B cell (primary cell): ENCODE data around the gene SLC5A5. TPM values are rescaled to one million over a fixed set of nuclear protein-coding genes. Genes with fewer than 3 reads are reported as not detected.

ENCODE experiments used
- ATAC-seq: fragments of 200-7000 bp; cut with Tn5 transposase; one replicate; pipeline ENCODE4 v1.10.0; 2021; ENCODE audit warnings: low read depth, mild to moderate bottlenecking, moderate number of reproducible peaks, moderate library complexity
- CTCF ChIA-PET: fragments of 350-600 bp; sonication (Branson Sonifier 250); formaldehyde crosslinking; loops from one replicate; lab custom pipeline; 2021; ENCODE audit warnings: antibody characterized with exemption, inconsistent platforms; lab: Charles Lee
- POLR2A ChIA-PET: fragments of 350-600 bp; sonication (Branson Sonifier 250); formaldehyde crosslinking; loops from one replicate; lab custom pipeline; 2021; ENCODE audit warnings: antibody characterized with exemption; lab: Charles Lee
- DNase-seq: peaks from one replicate; pipeline ENCODE4 v3.0.0; 2013
- H2AFZ ChIP-seq: 2 replicates; pipeline ENCODE4 v1.6.1; 2012; ENCODE audit warnings: mild to moderate bottlenecking, low read depth, low read length; ENCODE audit not compliant: insufficient read depth, poor library complexity, severe bottlenecking
- H3K27ac ChIP-seq, 2 donors: 1 replicate in 1 of 2; 2 replicates in 1 of 2; pipeline ENCODE4 v1.5.1; 2012 to 2013; ENCODE audit warnings: low read length in 2 of 2, mild to moderate bottlenecking in 2 of 2, moderate library complexity in 1 of 2
- H3K27me3 ChIP-seq, 4 experiments: fragments of 200-600 bp in 1 of 4; sonication (generic) in 1 of 4; replicated peaks in 1 of 4; 1 replicate in 2 of 4; 2 replicates in 2 of 4; pipeline versions ENCODE4 v1.6.1 to v1.7.0; 2013 to 2016; ENCODE audit warnings: low read length in 3 of 4, mild to moderate bottlenecking in 2 of 4, mixed read lengths in 1 of 4, moderate library complexity in 1 of 4; ENCODE audit not compliant: insufficient read depth in 4 of 4, control insufficient read depth in 3 of 4; ENCODE audit errors: control extremely low read depth in 1 of 4
- H3K36me3 ChIP-seq, 2 experiments: replicated peaks in 1 of 2; 1 replicate in 1 of 2; 2 replicates in 1 of 2; pipeline versions ENCODE4 v1.6.1 to v1.7.1; 2013; ENCODE audit warnings: low read length in 1 of 2; ENCODE audit not compliant: insufficient read depth in 2 of 2, control insufficient read depth in 1 of 2; ENCODE audit errors: control extremely low read depth in 1 of 2, extremely low read depth in 1 of 2
- H3K4me1 ChIP-seq, 2 donors: fragments of 200-600 bp in 1 of 2; sonication (generic) in 1 of 2; 1 replicate in 1 of 2; 2 replicates in 1 of 2; pipeline versions ENCODE4 v1.5.1 to v1.6.1; 2013 to 2017; ENCODE audit warnings: low read length in 2 of 2; ENCODE audit not compliant: control insufficient read depth in 2 of 2, insufficient read depth in 2 of 2
- H3K4me2 ChIP-seq: replicated peaks from 2 replicates; pipeline ENCODE3; 2012; ENCODE audit warnings: mild to moderate bottlenecking, low read depth, low read length; ENCODE audit not compliant: poor library complexity, severe bottlenecking
- H3K4me3 ChIP-seq, 5 experiments: fragments of 200-600 bp in 1 of 5; sonication (generic) in 1 of 5; 1 replicate in 3 of 5; 2 replicates in 2 of 5; pipeline versions ENCODE4 v1.5.1 to v1.7.0; 2011 to 2016; ENCODE audit warnings: low read length in 4 of 5, mild to moderate bottlenecking in 4 of 5, low read depth in 2 of 5, control low read depth in 1 of 5, moderate library complexity in 1 of 5; ENCODE audit not compliant: insufficient read depth in 1 of 5; ENCODE audit errors: control extremely low read depth in 1 of 5, extremely low read depth in 1 of 5
- H3K79me2 ChIP-seq: fragments of 200-600 bp; sonication (generic); one replicate; pipeline ENCODE4 v1.6.0; 2016; ENCODE audit warnings: low read length; ENCODE audit not compliant: control insufficient read depth, insufficient read depth
- H3K9ac ChIP-seq: fragments of 200-600 bp; sonication (generic); 2 replicates; pipeline ENCODE4 v1.6.1; 2017; ENCODE audit warnings: mild to moderate bottlenecking, low read length, moderate library complexity
- H3K9me3 ChIP-seq, 3 donors: one replicate each; pipeline versions ENCODE4 v1.6.1 to v1.7.1; 2013; ENCODE audit warnings: low read length in 2 of 3; ENCODE audit not compliant: control insufficient read depth in 2 of 3, insufficient read depth in 1 of 3; ENCODE audit errors: control extremely low read depth in 1 of 3
- H4K20me1 ChIP-seq: 2 replicates; pipeline ENCODE4 v1.6.0; 2012; ENCODE audit warnings: mild to moderate bottlenecking, low read length; ENCODE audit not compliant: insufficient read depth, control insufficient read depth, poor library complexity, severe bottlenecking
- H3K27ac Mint-ChIP-seq: one replicate; pipeline ENCODE4 v1.8.0; 2021; ENCODE audit warnings: mixed read lengths
- H3K27me3 Mint-ChIP-seq: one replicate; pipeline ENCODE4 v1.8.0; 2021; ENCODE audit warnings: mixed read lengths
- H3K4me1 Mint-ChIP-seq: one replicate; pipeline ENCODE4 v1.8.0; 2021; ENCODE audit warnings: mixed read lengths
- H3K4me3 Mint-ChIP-seq: one replicate; pipeline ENCODE4 v1.8.0; 2021; ENCODE audit warnings: mixed read lengths
- H3K9me3 Mint-ChIP-seq: one replicate; pipeline ENCODE4 v1.8.0; 2022; ENCODE audit warnings: mixed read lengths; ENCODE audit not compliant: insufficient read depth
- EZH2 ChIP-seq: IDR thresholded peaks from 2 replicates; pipeline ENCODE4 v1.6.1; 2012; ENCODE audit warnings: borderline replicate concordance, low read depth, mild to moderate bottlenecking, moderate library complexity, low read length; ENCODE audit not compliant: insufficient read depth, poor library complexity, severe bottlenecking
- WGBS: methylation state at CpG from one replicate; pipeline ENCODE4 v1.1.5; 2013; ENCODE audit warnings: missing lambda C conversion rate; ENCODE audit not compliant: insufficient coverage; 5-methylcytosine and 5-hydroxymethylcytosine counted together
- intact Hi-C: fragments of 100-400 bp; cut with micrococcal nuclease; formaldehyde crosslinking; loops from one replicate; pipeline ENCODE4 v1.10.0; 2022
- polyA plus RNA-seq: library from polyadenylated mRNA; depleted of rRNA; stranded (reverse); fragments of >200 nt; gene quantifications from 2 replicates; pipeline ENCODE4 v1.2.3, GENCODE V29; 2012
- total RNA-seq, 2 donors: library from RNA; stranded (reverse); fragments of 120-200 nt in 1 of 2; gene quantifications; 1 replicate in 1 of 2; 2 replicates in 1 of 2; pipeline versions ENCODE4 v1.2.3 to v1.2.4, GENCODE V29; 2013 to 2022
- TF ChIP-seq, protein P1 (sequence below): fragments of 200-600 bp; IDR thresholded peaks from one replicate; pipeline ENCODE4 v1.8.0; 2022; ENCODE audit warnings: antibody characterized with exemption, mild to moderate bottlenecking

SLC5A5 gene
- total and polyA plus RNA-seq, 2 donors (not counting 1 experiment from before 2014, with no cell fraction given) = 0.07 to 0.40 TPM

DNA sequence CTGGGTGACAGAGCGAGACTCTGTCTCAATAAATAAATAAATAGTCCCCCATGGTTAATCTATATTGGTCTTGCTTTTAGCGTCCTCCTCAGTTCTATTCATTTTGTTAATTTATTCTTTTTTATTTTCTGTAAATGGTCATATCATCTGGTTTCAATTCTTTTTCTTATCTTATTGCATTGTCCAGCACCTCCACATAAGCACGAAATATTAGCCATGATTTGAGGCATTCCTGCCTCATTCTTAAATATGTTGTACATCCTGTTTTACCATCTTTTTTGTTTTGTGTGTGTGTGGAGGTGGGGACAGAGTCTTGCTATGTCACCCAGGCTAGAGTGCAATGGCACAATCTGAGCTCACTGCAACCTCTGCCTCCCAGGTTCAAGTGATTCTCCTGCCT lies 36.5 kb downstream of the SLC5A5 start:
- ATAC-seq = no peak
- CTCF ChIA-PET = no interaction called here

GRCh38 chr19:17909003-17909732 lies 37.4 kb downstream of the SLC5A5 start:
- H3K79me2 ChIP-seq = no peaks in the 10 kb centered on the region
- POLR2A ChIA-PET = no interaction called here
- ATAC-seq (no peak), DNase-seq (no peak)
- H3K9ac ChIP-seq = no peak overlapping the region
- no peaks in the 10 kb centered on the region for H4K20me1 ChIP-seq
- H3K4me2 ChIP-seq = no peak overlapping the region
- intact Hi-C loops = no loop called here
- no peaks in the 10 kb centered on the region for H3K4me1 ChIP-seq
- H3K4me1 Mint-ChIP-seq = no peaks in the 10 kb centered on the region
- peaks cover 3 to 40% (median 15%) of the 10 kb centered on the region in 3 donors for H3K9me3 ChIP-seq
- H3K27me3 ChIP-seq = peaks cover 0 to 3% (median 0%) of the 10 kb centered on the region in 4 experiments
- no peak overlapping the region for H2AFZ ChIP-seq
- 81% methylated on average over 6 of the region's 7 CpGs for WGBS
- no peak for TF ChIP-seq EZH2
- TF ChIP-seq, protein P1, sequence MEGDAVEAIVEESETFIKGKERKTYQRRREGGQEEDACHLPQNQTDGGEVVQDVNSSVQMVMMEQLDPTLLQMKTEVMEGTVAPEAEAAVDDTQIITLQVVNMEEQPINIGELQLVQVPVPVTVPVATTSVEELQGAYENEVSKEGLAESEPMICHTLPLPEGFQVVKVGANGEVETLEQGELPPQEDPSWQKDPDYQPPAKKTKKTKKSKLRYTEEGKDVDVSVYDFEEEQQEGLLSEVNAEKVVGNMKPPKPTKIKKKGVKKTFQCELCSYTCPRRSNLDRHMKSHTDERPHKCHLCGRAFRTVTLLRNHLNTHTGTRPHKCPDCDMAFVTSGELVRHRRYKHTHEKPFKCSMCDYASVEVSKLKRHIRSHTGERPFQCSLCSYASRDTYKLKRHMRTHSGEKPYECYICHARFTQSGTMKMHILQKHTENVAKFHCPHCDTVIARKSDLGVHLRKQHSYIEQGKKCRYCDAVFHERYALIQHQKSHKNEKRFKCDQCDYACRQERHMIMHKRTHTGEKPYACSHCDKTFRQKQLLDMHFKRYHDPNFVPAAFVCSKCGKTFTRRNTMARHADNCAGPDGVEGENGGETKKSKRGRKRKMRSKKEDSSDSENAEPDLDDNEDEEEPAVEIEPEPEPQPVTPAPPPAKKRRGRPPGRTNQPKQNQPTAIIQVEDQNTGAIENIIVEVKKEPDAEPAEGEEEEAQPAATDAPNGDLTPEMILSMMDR = no peak
- peaks cover under 1% of the 10 kb centered on the region for H3K27me3 Mint-ChIP-seq
- H3K27ac Mint-ChIP-seq = no peak overlapping the region
- no peak overlapping the region for H3K4me3 Mint-ChIP-seq
- H3K4me3 ChIP-seq = no peak overlapping the region
- CTCF ChIA-PET = interaction anchor here (0.6 to 1.1 kb wide), 5 partner anchors 20 to 533 kb away, joined by 3 to 5 read pairs (median 4); partner anchors contain the start of gene CCDC124
- H3K9me3 Mint-ChIP-seq = no peaks in the 10 kb centered on the region
- H3K36me3 ChIP-seq = no peaks in the 10 kb centered on the region
- H3K27ac ChIP-seq = no peak overlapping the region

More for the DNA sequence above, 36.5 kb downstream of the SLC5A5 start:
- WGBS = no CpG with 5 or more reads among the region's 3 CpGs
- H3K4me1 ChIP-seq = no peaks in the 10 kb centered on the region
- H3K4me2 ChIP-seq = no peak overlapping the region
- H4K20me1 ChIP-seq = no peaks in the 10 kb centered on the region
- DNase-seq = no peak
- H3K9ac ChIP-seq = no peak overlapping the region
- intact Hi-C loops = no loop called here
- no peak overlapping the region for H3K27ac ChIP-seq
- no peaks in the 10 kb centered on the region for H3K36me3 ChIP-seq
- H3K27me3 Mint-ChIP-seq = peaks cover 7% of the 10 kb centered on the region
- H3K4me1 Mint-ChIP-seq = no peaks in the 10 kb centered on the region
- H3K4me3 Mint-ChIP-seq = no peak overlapping the region
- no peaks in the 10 kb centered on the region for H3K79me2 ChIP-seq
- POLR2A ChIA-PET = no interaction called here
- peaks cover 2 to 32% (median 6%) of the 10 kb centered on the region in 3 donors for H3K9me3 ChIP-seq
- no peak overlapping the region for H3K4me3 ChIP-seq
- H3K9me3 Mint-ChIP-seq = no peaks in the 10 kb centered on the region
- H3K27me3 ChIP-seq = peaks cover 0 to 3% (median 0%) of the 10 kb centered on the region in 4 experiments
- TF ChIP-seq, protein P1 = no peak
- no peak for TF ChIP-seq EZH2
- no peak overlapping the region for H2AFZ ChIP-seq
- no peak overlapping the region for H3K27ac Mint-ChIP-seq
